Suprapubic skin (tissue), 3 donors: Measurements from ENCODE around the gene MTG2.

Source experiments
- POLR2A ChIP-seq, 2 donors: fragments of 450-650 bp; IDR thresholded peaks; one replicate each; pipeline ENCODE4 v1.6.1; 2017; ENCODE audit warnings: antibody characterized with exemption in 2 of 2, mild to moderate bottlenecking in 2 of 2, moderate library complexity in 2 of 2
- TF ChIP-seq, protein P1 (sequence below), 2 donors: fragments of 200-600 bp in 1 of 2; fragments of 450-650 bp in 1 of 2; sonication (generic) in 1 of 2; IDR thresholded peaks; one replicate each; pipeline ENCODE4 v1.5.1; 2016 to 2019; ENCODE audit warnings: antibody characterized with exemption in 2 of 2, mild to moderate bottlenecking in 1 of 2, moderate library complexity in 1 of 2

DNA sequence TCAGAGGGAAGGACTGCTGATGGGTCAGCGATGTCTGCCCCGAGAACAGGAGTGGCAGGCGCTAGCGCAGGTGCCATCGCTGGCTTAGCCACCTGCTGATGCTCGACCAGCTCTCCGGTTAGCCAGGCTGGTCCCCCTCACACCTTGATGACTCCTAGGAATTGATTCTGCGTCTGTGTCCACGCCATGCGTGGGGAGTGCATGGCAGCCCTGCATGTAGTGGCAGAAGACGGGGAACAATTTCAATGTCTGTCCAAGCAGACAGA lies 32.6 kb upstream of the MTG2 start:
- TF ChIP-seq, protein P1, sequence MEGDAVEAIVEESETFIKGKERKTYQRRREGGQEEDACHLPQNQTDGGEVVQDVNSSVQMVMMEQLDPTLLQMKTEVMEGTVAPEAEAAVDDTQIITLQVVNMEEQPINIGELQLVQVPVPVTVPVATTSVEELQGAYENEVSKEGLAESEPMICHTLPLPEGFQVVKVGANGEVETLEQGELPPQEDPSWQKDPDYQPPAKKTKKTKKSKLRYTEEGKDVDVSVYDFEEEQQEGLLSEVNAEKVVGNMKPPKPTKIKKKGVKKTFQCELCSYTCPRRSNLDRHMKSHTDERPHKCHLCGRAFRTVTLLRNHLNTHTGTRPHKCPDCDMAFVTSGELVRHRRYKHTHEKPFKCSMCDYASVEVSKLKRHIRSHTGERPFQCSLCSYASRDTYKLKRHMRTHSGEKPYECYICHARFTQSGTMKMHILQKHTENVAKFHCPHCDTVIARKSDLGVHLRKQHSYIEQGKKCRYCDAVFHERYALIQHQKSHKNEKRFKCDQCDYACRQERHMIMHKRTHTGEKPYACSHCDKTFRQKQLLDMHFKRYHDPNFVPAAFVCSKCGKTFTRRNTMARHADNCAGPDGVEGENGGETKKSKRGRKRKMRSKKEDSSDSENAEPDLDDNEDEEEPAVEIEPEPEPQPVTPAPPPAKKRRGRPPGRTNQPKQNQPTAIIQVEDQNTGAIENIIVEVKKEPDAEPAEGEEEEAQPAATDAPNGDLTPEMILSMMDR (IDR thresholded peaks at IDR 0.05) = no peak
- no peak for TF ChIP-seq POLR2A (IDR thresholded peaks at IDR 0.05)
